GM18511 (cell line): ENCODE results near the gene RBPMS2.

Experiments used
- ATAC-seq: cut with Tn5 transposase; IDR thresholded peaks from one replicate; pipeline ENCODE4 v1.9.1; 2021; ENCODE audit warnings: mild to moderate bottlenecking, moderate library complexity; ENCODE audit not compliant: unreplicated experiment

The RBPMS2 gene

GRCh38 chr15:64731012-64731804 is 44.2 kb downstream of the RBPMS2 start:
- no peak for ATAC-seq

DNA sequence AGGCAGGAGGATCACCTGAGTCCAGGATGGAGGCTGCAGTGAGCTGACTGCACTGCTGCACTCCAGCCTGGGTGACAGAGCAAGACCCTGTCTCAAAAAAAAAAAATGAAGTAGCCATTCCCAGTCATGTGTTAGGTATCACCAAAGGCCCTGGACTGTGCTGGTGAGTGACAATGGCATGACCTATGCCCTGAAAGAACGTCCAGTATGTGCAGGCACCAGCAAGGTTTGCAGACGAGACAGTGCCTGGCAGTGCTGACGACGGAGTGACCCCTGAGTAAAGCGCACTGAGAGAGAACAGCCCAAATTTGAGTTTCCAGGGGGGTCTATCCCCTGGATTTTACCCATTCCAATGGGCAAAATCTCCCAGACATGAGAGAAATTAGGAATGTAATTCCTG is 45.2 kb downstream of the RBPMS2 start:
- ATAC-seq, result no peak

DNA sequence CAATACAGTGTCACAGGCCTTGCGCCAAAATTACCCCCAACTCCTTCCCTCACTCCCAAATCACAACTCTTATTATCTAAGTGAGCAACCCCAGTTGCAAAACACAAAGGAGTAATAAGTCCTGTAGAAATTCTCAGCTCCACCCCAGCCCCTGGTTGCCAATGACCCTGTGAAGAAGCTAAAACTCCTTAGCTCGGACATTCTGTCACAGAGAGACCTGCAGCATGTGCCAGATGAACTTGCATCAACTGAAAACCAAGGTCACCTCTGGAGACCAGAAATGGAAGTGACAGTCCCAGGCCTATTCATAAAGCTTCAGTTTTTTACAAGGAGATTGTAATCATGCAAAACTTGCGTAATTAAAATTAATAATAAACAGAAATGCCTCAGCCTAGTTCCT is 55.2 kb downstream of the RBPMS2 start:
- no peak for ATAC-seq

DNA sequence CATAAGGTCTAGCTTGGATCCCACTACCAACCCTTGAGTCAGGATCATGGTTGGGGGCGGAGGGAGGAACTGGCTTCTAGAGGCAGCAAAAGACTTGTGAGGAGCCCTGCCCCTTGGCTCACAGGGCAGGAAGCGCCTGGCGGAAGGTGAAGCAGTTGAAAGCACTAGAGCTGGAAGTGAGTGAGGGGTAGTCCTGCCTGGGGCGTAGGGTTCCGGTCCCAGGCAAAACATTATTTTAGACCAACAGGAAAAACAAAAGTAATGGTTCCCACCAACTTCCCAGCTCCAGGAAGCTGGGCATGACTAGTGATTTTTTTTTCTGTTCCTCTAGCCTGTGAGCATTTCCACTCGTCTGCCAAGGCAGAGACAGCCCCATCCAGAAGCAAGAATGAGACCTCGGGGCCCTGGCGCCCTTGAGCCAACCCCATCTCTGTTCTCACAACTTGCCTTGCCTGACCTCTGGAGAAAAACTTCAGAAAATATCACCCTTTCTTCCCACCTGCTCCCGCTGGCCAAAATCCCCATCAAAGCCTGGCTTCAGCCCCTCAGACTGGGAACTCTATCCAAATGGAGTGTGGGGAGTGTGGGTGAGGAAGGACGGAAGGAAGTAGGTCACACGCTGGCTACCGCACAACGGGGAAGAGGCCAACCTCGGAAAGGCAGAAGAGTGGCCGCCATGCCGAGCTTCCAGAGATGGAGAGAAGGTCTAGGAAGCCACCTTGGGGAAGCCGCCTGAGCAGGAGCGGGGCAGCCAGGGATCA is 57.5 kb downstream of the RBPMS2 start:
- ATAC-seq, result no peak

- no peak for ATAC-seq
These were observed 58.3 kb downstream of the RBPMS2 start for GRCh38 chr15:64717130-64717529.

- no peak for ATAC-seq
These were observed 58.9 kb downstream of the RBPMS2 start for GRCh38 chr15:64716452-64716851.

DNA sequence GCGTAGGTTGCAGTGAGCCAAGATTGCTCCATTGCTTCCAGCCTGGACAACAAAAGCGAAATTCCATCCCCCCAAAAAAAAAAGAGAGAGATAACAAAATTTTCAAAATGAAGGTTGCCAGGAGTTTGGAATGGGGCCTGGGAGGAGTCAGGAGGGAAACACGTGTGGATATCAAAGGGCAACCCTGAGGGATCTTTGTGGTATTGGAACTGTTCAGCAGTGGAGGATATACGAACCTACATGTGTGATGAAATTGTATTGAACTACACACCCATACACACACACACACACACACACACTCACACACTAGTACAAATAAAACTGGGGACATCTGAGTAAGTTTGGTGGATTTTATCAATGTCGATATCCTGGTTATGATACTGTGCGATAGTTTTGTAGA is 61.8 kb downstream of the RBPMS2 start:
- no peak for ATAC-seq

DNA sequence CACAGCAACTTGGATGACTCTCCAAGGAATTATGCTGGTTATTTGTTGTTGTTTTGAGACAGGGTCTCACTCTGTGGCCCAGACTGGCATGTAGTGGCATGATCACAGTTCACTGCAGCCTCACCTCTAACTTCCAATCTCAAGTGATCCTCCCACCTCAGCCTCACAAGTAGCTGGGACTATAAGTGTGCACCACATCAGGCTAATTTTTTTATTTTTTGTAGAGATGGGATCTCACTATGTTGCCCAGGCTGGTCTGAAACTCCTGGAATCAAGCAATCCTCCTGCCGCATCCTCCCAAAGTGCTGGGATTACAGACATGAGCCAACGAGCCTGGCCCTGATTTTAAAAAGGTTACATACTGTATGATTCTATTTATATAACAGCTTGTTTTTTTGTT is 63.0 kb downstream of the RBPMS2 start:
- no peak for ATAC-seq

DNA sequence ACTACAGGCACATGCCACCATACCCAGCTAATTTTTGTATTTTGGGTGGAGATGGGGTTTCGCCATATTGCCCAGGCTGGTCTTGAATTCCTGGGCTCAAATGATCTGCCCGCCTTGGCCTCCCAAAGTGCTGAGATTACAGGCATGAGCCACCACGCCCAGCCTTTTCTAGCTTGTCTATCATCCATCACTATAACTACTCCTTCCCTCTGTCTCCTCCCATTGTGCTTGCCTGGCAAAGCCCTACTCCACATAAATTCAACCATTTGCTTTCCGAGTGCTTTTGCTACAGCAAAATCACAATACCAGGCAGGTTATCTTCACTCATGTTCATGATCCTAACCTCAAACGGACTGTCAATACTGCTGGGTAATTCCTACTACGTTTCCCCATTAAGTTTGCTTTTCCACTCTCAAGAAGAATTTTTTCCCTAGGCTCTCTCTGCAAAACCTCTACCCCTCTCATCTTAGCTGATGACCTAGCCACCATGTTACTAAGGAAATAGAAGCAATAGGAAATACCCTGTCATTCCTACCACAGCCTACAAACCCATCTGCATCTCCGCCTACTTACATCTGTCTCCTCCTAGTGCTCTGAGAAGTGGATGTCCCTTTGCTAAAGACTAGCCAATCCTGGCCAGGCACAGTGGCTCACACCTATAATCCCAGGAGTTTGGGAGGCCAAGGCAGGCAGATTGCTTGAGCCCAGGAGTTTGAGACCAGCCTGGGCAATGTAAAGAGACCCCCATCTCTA is 64.5 kb downstream of the RBPMS2 start:
- ATAC-seq, result no peak

- ATAC-seq, result no peak
These were observed 69.1 kb downstream of the RBPMS2 start for GRCh38 chr15:64706011-64706911.

GRCh38 chr15:64705006-64705405 is 70.4 kb downstream of the RBPMS2 start:
- ATAC-seq, result no peak

GRCh38 chr15:64703632-64703959 is 71.8 kb downstream of the RBPMS2 start:
- ATAC-seq, result no peak

DNA sequence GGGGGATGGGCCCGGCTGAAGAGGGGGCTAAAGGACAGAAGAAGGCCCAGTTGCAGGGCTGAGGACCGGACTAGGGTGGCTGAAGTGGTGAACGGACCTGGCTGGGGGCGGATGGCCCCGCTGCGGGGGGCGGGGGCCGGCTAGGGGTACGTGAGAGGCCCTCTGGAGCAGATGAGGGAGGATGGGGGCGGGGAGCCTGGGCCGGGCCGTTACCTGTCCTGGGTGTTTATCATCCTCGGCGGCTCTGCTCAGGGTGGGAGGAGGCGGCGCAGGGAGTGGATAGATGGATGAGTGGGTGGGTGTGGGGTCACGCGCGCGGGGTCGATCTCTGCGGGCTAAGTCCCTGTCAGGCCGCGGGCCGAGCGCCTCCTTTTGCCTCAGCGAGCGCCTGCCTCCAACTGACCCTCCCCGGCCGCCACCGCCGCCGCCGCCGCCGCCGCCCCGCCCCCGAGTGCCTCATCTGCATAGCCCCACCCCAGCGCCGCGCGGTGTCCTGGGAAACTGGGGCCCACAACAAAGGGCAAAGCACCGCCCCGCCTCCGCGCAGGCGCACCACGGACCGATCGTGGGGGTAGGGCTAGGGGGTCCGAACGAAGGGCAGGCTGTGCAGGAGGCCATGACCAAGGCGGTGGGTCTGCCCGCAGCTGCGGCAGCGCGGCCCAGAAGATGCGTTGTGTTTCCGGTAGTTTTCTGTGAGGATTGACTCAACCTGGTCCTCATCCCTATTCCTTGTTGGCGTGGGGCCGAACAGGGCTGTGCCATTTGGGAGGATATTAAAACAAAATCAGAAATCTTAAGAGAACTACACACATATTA is 72.4 kb downstream of the RBPMS2 start:
- ATAC-seq, result peak; percentile 86

- ATAC-seq, result no peak
These were observed 73.8 kb downstream of the RBPMS2 start for GRCh38 chr15:64701482-64702184.

- no peak for ATAC-seq
These were observed 74.3 kb downstream of the RBPMS2 start for GRCh38 chr15:64701051-64701450.

DNA sequence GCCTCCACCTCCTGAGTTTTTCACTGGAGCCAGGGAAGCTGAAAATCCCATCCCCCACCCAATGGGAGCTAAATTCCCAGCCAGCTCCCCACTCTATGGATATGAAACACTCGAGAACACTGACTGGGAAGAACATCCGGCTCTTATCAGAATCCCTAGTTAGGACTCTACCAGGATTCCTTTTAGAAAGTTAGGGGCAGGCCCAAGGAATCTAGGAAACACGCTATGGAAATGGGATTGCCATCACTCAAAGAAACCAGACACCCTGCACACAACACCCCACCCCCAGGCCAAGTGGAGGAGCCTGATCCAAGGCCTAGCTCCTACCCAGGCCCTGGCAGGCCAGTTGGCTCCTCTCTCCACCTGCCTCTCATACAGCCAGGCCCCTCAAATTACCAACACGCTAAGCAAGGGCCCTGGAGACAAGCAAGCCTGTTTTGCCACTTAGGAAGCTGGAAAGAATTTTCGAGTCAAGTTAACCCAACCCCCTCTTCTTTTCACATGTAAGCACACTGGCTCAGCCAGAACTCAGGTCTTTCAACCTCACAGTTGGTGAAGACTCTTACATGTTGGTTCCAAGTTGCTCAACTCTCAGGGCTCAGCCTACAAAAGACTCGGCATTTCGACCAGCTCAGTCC is 75.5 kb downstream of the RBPMS2 start:
- ATAC-seq, result no peak

GRCh38 chr15:64698823-64699222 is 76.6 kb downstream of the RBPMS2 start:
- no peak for ATAC-seq

GRCh38 chr15:64697911-64698369 is 77.4 kb downstream of the RBPMS2 start:
- ATAC-seq, result no peak

- no peak for ATAC-seq
These were observed 78.9 kb downstream of the RBPMS2 start for GRCh38 chr15:64696481-64696880.
